T-helper 17 cell (primary cell): Measurements from ENCODE around the gene AFAP1. TPM values are rescaled to one million over a fixed set of nuclear protein-coding genes. Genes with fewer than 3 reads are reported as not detected.
"Not testable (repeated sequence)": the region's sequence is repeated elsewhere in the genome, so short reads cannot be mapped to it uniquely, and the experiment has no call there.

ENCODE experiments used
- ATAC-seq: fragments of 150-1000 bp; cut with Tn5 transposase; 2 replicates; pipeline ENCODE4 v1.10.0; 2021; ENCODE audit warnings: mild to moderate bottlenecking, moderate library complexity
- DNase-seq, 3 donors: peaks; one replicate each; pipeline versions ENCODE4 v3.0.0 to v3.0.0-alpha.2; 2020 to 2021
- H3K9me3 ChIP-seq: one replicate; pipeline ENCODE4 v1.7.0; 2013; ENCODE audit warnings: low read length, mild to moderate bottlenecking; ENCODE audit not compliant: control insufficient read depth, poor library complexity, severe bottlenecking
- H3K27ac Mint-ChIP-seq: one replicate; pipeline ENCODE4 v1.8.0; 2022; ENCODE audit warnings: mild to moderate bottlenecking, moderate library complexity, mixed read lengths
- H3K27me3 Mint-ChIP-seq: one replicate; pipeline ENCODE4 v1.8.0; 2022; ENCODE audit warnings: mixed read lengths
- H3K36me3 Mint-ChIP-seq: one replicate; pipeline ENCODE4 v1.8.0; 2022; ENCODE audit warnings: low read depth, mixed read lengths
- H3K4me1 Mint-ChIP-seq: one replicate; pipeline ENCODE4 v1.8.0; 2022; ENCODE audit warnings: mild to moderate bottlenecking, mixed read lengths
- H3K4me3 Mint-ChIP-seq: one replicate; pipeline ENCODE4 v1.8.0; 2022; ENCODE audit warnings: mild to moderate bottlenecking, moderate library complexity, mixed read lengths
- total RNA-seq, 4 donors: library from RNA in 2 of 4; stranded (reverse) in 2 of 4; gene quantifications; one replicate each; pipeline ENCODE4 v1.2.3 and lab custom pipeline; 2022 to 2026

The AFAP1 gene
- total RNA-seq, 2 donors from 2014 or later = 17.6 to 26.7 TPM

DNA sequence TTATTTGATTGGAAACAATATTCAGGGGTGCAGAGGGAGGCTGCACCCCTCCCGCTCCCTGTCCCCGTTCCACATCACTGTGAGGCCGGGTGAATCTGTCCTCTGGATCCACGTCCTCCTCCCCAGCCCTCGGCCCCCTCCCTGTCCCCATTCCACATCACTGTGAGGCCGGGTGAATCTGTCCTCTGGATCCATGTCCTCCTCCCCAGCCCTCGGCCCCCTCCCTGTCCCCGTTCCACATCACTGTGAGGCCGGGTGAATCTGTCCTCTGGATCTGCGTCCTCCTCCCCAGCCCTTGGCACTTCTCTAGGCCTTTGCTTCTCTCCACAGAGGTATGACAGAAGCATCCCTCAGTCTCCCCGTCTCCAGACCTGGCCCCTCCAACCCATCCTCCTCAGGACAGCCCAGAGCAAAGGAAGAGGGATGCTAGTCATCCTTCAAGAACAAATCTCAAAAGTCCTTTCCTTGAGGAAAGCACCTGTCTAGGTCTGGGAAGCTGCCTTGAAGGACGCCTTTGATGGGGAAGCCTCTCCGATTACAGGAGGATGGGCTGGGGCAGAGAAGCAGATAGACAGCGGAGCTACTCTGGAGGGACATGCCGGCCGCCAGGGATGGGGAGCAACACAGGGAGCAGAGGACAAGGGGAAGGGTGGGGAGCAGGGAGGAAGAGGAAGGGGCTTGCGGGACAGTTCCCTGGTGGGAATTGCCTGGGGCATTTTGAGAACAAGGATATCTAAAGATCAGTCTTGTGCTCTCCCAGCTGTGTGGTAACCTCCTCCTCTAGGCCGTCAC, 10.8 kb upstream of the AFAP1 start:
- H3K9me3 ChIP-seq = no peaks in the 10 kb centered on the region
- no peak overlapping the region for H3K27ac Mint-ChIP-seq

DNA sequence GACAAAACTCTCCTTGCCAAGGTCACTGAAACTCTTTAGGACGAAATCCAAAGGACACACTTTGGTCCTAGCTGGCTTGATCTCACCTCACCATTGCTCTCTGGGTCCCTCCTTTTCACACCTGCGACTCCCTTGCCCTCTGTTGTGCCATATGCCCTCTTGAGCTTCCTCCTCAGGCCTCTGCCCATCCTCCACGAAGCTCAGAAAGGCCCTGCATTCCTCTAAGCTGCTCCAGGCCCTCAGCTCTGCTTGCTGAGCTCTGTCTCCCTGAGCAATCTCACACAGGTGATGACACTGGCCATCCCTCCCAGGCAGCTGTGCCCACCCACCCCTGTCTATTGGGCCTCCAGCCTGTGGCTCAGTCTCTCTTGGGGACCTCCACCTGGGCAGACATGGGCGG, 10.1 kb upstream of the AFAP1 start:
- Mint-ChIP-seq H3K4me3 (no peak overlapping the region), H3K4me1 (peaks cover 16% of the 10 kb centered on the region), H3K27me3 (no peaks in the 10 kb centered on the region), H3K36me3 (peaks cover 5% of the 10 kb centered on the region), H3K27ac (no peak overlapping the region)
- DNase-seq (no peak), ATAC-seq (no peak)
- no peaks in the 10 kb centered on the region for H3K9me3 ChIP-seq

More for the DNA sequence above, 10.8 kb upstream of the AFAP1 start:
- no peak overlapping the region for H3K4me3 Mint-ChIP-seq
- no peaks in the 10 kb centered on the region for H3K27me3 Mint-ChIP-seq
- peaks cover 5% of the 10 kb centered on the region for H3K36me3 Mint-ChIP-seq
- ATAC-seq (no peak), DNase-seq (no peak)
- H3K4me1 Mint-ChIP-seq = peaks cover 16% of the 10 kb centered on the region

DNA sequence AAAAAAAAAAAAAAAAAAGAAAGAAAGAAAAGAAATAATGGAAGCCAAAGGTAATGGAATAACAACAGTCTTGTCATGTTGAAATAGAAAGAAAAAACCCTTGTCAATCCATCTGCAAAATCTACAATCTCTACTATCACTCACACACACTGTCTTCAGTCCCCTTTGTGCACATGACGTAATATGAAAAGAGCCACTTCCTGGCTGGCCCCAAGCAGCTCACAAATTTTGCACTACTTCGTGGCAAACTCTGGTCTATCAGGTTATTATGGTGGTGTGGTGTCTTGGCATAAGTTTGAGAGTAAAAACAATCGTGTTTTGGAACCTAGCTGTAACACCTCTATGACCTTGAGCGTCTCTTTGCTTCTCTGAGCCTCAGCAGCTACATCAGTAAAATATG, 8.3 kb upstream of the AFAP1 start:
- Mint-ChIP-seq H3K27me3 (no peaks in the 10 kb centered on the region), H3K27ac (peak overlapping the region; percentile 43), H3K4me3 (no peak overlapping the region), H3K36me3 (peaks cover 5% of the 10 kb centered on the region), H3K4me1 (peaks cover 16% of the 10 kb centered on the region)
- peak; percentile 92 for ATAC-seq
- H3K9me3 ChIP-seq = no peaks in the 10 kb centered on the region
- DNase-seq = no peak

GRCh38 chr4:7945709-7946380, 6.2 kb upstream of the AFAP1 start:
- DNase-seq (no peak), ATAC-seq (no peak)
- peaks cover 20% of the 10 kb centered on the region for H3K4me1 Mint-ChIP-seq
- no peaks in the 10 kb centered on the region for H3K9me3 ChIP-seq
- no peak overlapping the region for H3K4me3 Mint-ChIP-seq
- no peaks in the 10 kb centered on the region for H3K27me3 Mint-ChIP-seq
- peaks cover 5% of the 10 kb centered on the region for H3K36me3 Mint-ChIP-seq
- no peak overlapping the region for H3K27ac Mint-ChIP-seq

- DNase-seq = no peak
- H3K4me3 Mint-ChIP-seq = no peak overlapping the region
- H3K9me3 ChIP-seq = no peaks in the 10 kb centered on the region
- no peaks in the 10 kb centered on the region for H3K27me3 Mint-ChIP-seq
- peaks cover 19% of the 10 kb centered on the region for H3K4me1 Mint-ChIP-seq
- ATAC-seq = no peak
- H3K36me3 Mint-ChIP-seq = peaks cover 5% of the 10 kb centered on the region
- no peak overlapping the region for H3K27ac Mint-ChIP-seq
Observed at GRCh38 chr4:7944599-7945220, 5.0 kb upstream of the AFAP1 start.

DNA sequence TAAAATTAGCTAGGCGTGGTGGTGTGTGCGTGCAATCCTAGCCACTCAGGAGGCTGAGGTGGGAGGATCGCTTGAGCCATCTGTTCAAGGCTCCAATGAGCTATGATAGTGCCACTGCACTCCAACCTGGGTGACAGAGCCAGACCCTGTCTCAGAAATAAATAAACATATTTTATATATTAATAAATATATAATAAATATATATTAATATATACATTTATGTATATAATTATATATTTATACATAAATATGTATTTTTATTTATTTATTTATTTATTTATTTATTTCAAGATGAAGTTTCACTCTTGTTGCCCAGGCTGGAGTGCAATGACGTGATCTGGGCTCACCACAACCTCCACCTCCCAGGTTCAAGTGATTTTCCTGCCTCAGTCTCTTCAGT, 4.0 kb upstream of the AFAP1 start:
- H3K36me3 Mint-ChIP-seq, ATAC-seq, H3K27me3 Mint-ChIP-seq, H3K9me3 ChIP-seq, H3K4me1 Mint-ChIP-seq, H3K27ac Mint-ChIP-seq, H3K4me3 Mint-ChIP-seq, DNase-seq: not testable (repeated sequence)

- H3K9me3 ChIP-seq = no peaks in the 10 kb centered on the region
Observed at GRCh38 chr4:7943211-7943610, 3.5 kb upstream of the AFAP1 start.

DNA sequence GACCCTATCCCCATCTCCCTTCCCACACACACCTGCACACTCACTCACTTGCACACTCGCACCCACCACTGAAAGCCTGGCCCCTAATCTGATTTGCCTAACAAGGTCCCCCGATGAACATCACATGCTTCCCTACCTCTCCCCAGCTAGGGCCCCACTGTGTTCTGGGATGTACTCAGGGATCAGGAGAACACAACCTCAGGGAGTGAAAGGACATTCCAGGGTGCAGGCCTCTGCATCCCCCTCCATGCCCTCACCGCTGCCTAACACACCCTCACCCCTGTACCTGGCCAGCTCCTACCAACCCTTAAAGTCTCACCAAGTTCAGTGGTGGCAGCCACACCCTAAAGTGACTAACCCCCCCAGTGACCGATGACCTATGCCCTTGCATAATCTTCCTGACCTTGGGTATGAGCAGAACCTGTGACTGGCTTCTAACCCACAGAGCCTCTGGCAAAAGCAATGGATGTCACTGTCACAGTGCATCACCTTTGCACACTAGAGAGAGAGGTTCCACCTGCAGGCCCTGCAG, 2.4 kb upstream of the AFAP1 start:
- Mint-ChIP-seq H3K4me1 (peaks cover 13% of the 10 kb centered on the region), H3K27ac (no peak overlapping the region), H3K4me3 (no peak overlapping the region), H3K36me3 (no peaks in the 10 kb centered on the region), H3K27me3 (no peaks in the 10 kb centered on the region)
- ATAC-seq (no peak), DNase-seq (no peak)
- H3K9me3 ChIP-seq = no peaks in the 10 kb centered on the region

More at GRCh38 chr4:7943211-7943610, 3.5 kb upstream of the AFAP1 start:
- no peak overlapping the region for H3K27ac Mint-ChIP-seq
- DNase-seq (no peak), ATAC-seq (no peak)
- H3K4me1 Mint-ChIP-seq = peaks cover 10% of the 10 kb centered on the region
- no peaks in the 10 kb centered on the region for H3K27me3 Mint-ChIP-seq
- H3K36me3 Mint-ChIP-seq = no peaks in the 10 kb centered on the region
- no peak overlapping the region for H3K4me3 Mint-ChIP-seq

DNA sequence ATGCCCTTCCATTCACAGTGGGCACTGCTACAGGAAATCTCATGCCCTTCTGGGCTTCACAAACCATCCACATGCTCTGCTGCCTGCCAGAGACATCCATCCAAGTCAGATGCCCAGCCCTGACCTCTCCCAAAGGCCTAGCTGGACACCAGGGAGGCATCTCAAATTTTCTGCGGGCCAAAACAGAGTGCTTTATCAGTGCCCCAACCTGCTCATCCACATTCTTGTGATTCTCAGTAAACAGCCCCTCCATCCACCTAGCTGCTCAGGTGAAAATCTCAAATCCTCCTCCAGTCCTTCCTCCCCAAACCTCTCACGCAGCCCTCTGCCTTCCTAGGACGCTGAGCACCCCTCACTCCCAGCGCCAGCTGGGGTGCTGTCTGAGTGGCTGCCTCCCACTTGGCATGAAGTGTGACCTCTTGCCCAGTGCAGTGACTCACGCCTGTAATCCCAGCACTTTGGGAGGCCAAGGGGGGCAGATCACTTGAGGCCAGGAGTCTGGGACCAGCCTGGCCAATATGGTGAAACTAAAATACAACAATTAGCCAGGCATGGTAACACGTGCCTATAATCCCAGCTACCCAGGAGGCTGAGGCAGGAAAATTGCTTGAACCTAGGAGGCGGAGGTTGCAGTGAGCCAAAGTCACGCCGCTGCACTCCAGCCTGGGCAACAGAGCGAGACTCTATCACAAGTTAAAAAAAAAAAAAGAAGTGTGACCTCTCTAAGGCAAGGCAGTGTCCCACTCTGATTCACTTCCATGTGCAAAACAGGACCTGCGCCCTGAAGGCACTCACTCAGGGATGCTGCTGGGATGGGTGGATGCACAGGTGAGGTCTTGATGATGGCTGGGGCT, 1.7 kb upstream of the AFAP1 start:
- no peak for ATAC-seq
- no peak overlapping the region for H3K27ac Mint-ChIP-seq
- peaks cover 16% of the 10 kb centered on the region for H3K4me1 Mint-ChIP-seq

GRCh38 chr4:7938609-7939376, 868 bp downstream of the AFAP1 start:
- H3K27ac Mint-ChIP-seq = peak overlapping the region; percentile 21
- peak overlapping the region; percentile 85 for H3K4me3 Mint-ChIP-seq
- no peaks in the 10 kb centered on the region for H3K27me3 Mint-ChIP-seq
- H3K9me3 ChIP-seq = no peaks in the 10 kb centered on the region
- H3K36me3 Mint-ChIP-seq = no peaks in the 10 kb centered on the region
- DNase-seq (peak in 2 of 3 donors; percentile 16 to 33), ATAC-seq (no peak)
- peaks cover 27% of the 10 kb centered on the region for H3K4me1 Mint-ChIP-seq

More for the DNA sequence above, 1.7 kb upstream of the AFAP1 start:
- DNase-seq = no peak
- H3K36me3 Mint-ChIP-seq = no peaks in the 10 kb centered on the region
- H3K9me3 ChIP-seq = no peaks in the 10 kb centered on the region
- H3K4me3 Mint-ChIP-seq = peak overlapping the region; percentile 36
- no peaks in the 10 kb centered on the region for H3K27me3 Mint-ChIP-seq

GRCh38 chr4:7938266-7938608, 1.4 kb downstream of the AFAP1 start:
- peak overlapping the region; percentile 85 for H3K4me3 Mint-ChIP-seq
- H3K9me3 ChIP-seq = no peaks in the 10 kb centered on the region
- no peak for ATAC-seq
- H3K36me3 Mint-ChIP-seq = no peaks in the 10 kb centered on the region
- no peak for DNase-seq
- peaks cover 29% of the 10 kb centered on the region for H3K4me1 Mint-ChIP-seq
- no peaks in the 10 kb centered on the region for H3K27me3 Mint-ChIP-seq
- peak overlapping the region; percentile 21 for H3K27ac Mint-ChIP-seq

DNA sequence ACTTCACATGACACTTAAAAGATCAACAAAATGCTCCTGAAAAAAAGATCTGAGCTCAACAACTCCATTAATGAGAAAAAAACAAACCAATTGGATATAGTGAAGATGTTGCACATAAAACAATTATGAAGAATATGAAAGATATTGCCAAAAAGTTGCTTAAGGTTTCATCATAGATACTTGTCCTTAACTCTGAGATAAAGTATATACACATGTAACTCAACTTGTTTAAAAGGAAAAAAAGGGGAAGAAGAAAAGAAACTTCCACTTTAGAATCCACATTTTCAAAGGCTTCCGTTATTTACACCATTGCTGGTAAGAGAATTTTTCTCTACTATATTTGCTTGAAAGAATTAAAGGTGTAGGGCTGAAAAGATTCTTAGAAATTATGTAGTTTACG, 2.7 kb downstream of the AFAP1 start:
- peak overlapping the region; percentile 27 for H3K27ac Mint-ChIP-seq
- H3K4me1 Mint-ChIP-seq = peaks cover 29% of the 10 kb centered on the region
- H3K4me3 Mint-ChIP-seq = no peak overlapping the region
- no peaks in the 10 kb centered on the region for H3K27me3 Mint-ChIP-seq
- ATAC-seq (no peak), DNase-seq (no peak)
- no peaks in the 10 kb centered on the region for H3K36me3 Mint-ChIP-seq
- no peaks in the 10 kb centered on the region for H3K9me3 ChIP-seq
